ENCODE measurements around the gene DR1.

DNA sequence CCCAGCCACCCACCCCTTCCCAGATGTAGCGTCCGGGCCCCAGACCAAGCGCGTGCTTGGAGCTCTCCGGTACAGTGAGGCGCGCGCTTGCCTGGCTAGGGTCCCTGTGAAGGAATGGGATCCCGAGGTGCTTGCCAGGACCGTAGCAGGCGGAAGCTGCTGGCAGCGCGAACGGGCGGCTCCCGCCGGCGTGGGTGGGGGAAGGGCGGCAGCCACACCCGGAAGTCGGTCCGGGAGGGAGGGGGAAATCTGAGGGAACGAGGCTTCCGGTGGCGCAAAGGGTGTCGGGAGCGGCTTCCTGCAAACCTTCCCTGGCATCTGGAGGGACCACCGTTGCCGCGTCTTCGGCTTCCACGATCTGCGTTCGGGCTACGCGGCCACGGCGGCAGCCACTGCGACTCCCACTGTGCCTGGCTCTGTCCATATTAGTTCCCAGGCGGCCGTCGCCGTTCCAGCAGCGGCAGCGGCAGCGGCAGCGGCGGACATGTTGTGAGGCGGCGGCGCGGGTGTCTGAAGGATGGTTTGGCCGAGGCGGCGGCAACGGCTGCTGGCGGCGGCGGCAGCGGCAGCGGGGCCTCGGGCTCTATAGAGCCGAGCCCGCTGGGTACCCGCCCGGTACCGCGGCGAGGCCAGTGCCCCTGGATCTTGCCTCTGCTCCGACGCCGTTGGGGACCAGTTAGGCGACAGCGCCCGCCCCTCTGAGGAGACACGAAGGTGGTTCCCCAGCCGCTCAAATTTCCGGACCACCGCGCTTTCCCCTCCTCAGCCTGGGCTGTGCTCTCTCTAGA is at the start of gene DR1:
- TF ChIP-seq, protein P1, sequence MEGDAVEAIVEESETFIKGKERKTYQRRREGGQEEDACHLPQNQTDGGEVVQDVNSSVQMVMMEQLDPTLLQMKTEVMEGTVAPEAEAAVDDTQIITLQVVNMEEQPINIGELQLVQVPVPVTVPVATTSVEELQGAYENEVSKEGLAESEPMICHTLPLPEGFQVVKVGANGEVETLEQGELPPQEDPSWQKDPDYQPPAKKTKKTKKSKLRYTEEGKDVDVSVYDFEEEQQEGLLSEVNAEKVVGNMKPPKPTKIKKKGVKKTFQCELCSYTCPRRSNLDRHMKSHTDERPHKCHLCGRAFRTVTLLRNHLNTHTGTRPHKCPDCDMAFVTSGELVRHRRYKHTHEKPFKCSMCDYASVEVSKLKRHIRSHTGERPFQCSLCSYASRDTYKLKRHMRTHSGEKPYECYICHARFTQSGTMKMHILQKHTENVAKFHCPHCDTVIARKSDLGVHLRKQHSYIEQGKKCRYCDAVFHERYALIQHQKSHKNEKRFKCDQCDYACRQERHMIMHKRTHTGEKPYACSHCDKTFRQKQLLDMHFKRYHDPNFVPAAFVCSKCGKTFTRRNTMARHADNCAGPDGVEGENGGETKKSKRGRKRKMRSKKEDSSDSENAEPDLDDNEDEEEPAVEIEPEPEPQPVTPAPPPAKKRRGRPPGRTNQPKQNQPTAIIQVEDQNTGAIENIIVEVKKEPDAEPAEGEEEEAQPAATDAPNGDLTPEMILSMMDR (IDR thresholded peaks at IDR 0.05) = no peak
- TF ChIP-seq EP300 (IDR thresholded peaks at IDR 0.05; ENCODE audit: low read depth) (peak; percentile 66), POLR2A (IDR thresholded peaks at IDR 0.05) (peak; percentile 95), POLR2AphosphoS5 (IDR thresholded peaks at IDR 0.05) (peak; percentile 92 to 98 (median 98))

All from transverse colon (tissue), 4 donors.